ENCODE results near the gene WNT4. TPM values are rescaled to one million over a fixed set of nuclear protein-coding genes. Genes with fewer than 3 reads are reported as not detected.

WNT4 gene
- total and polyA plus RNA-seq, 2 of the 8 experiments (the other 6 are each of a cell fraction or from before 2014, with no cell fraction given): 1.3 to 6.6 TPM

DNA sequence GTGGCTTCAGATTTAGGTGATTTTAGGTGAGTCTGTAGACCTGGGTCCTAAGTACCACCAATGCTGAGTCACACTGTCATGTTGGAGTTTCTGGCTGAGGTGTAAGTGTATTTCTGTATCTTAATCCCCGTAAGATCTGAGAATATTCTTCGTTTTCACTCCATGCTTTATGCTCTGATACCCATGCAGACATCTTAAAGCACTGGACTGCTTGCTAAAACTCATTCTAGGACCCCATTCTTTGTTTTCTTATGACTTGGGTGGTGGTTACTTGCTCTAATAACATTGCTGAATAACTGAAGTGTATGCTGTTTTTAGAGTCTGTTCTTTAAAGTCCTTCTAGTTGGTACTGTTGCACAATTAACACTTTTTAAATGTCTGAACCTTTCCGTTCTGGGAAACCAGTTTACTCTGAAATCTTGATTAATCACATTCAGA lies 53.7 kb downstream of the WNT4 start:
- WGBS, 2 experiments (ENCODE audit: extremely low coverage in 1 of 2, insufficient coverage in 1 of 2, insufficient read length in 1 of 2, insufficient replicate concordance in 2 of 2, low coverage in 1 of 2, low lambda C conversion rate in 2 of 2, missing lambda C conversion rate in 1 of 2): 86% methylated on average over 3 of the region's 3 CpGs; no CpG with 5 or more reads in 1 of the 2 experiments
- Histone ChIP-seq H2AFZ (ENCODE audit: low read length) (no peak overlapping the region), H4K8ac (ENCODE audit: extremely low read depth, insufficient read depth, low read length) (no peak overlapping the region), H3K9me3 (ENCODE audit: insufficient read depth in 2 of 2, low read depth in 1 of 2, low read length in 1 of 2) (no peaks in the 10 kb centered on the region), H2BK20ac (ENCODE audit: low read length) (no peak overlapping the region), H3K27ac (ENCODE audit: low read depth, low read length) (no peak overlapping the region), H3K27me3 (replicated peaks in 1 of 4; ENCODE audit: control insufficient read depth in 3 of 4, extremely low read depth in 1 of 4, insufficient read depth in 3 of 4, low read length in 3 of 4) (no peaks in the 10 kb centered on the region), H3K23me2 (ENCODE audit: low read depth, low read length) (no peaks in the 10 kb centered on the region; the same call in 1 of the 2 replicates), H3K56ac (replicated peaks; ENCODE audit: insufficient read length, low read depth, low read length) (no peak overlapping the region), H3K9ac (replicated peaks in 1 of 4; ENCODE audit: extremely low read depth in 1 of 4, low read depth in 3 of 4, low read length in 3 of 4) (no peak overlapping the region), H3K4me2 (ENCODE audit: insufficient read depth in 1 of 2, low read depth in 2 of 2, low read length in 2 of 2) (peak overlapping the region in 1 of 2 experiments; percentile 28; a peak in 1 of 4 replicates), H4K91ac (replicated peaks; ENCODE audit: insufficient read length, low read length) (no peak overlapping the region), H2BK120ac (replicated peaks; ENCODE audit: low read depth, low read length) (no peak overlapping the region), H4K20me1 (replicated peaks in 1 of 2; ENCODE audit: control insufficient read depth in 1 of 2, insufficient read depth in 2 of 2, low read length in 2 of 2) (peaks cover 1 to 4% of the 10 kb centered on the region in 2 experiments), H4K5ac (ENCODE audit: insufficient read length, low read depth, low read length) (no peak overlapping the region), H3K14ac (ENCODE audit: insufficient read length) (no peak overlapping the region), H3K18ac (ENCODE audit: extremely low read depth, low read length) (no peak overlapping the region), H2BK5ac (ENCODE audit: low read depth, low read length) (0 out of 2 replicates have a peak overlapping the region, but pooled peaks have one; percentile 13), H3K23ac (ENCODE audit: insufficient read length) (no peak overlapping the region), H3K4ac (replicated peaks; ENCODE audit: insufficient read length, low read depth, low read length) (no peak overlapping the region), H3K4me1 (replicated peaks in 1 of 4; ENCODE audit: control insufficient read depth in 3 of 4, insufficient read depth in 4 of 4, low read length in 3 of 4) (peaks cover 4 to 24% (median 18%) of the 10 kb centered on the region in 4 experiments; a peak in 5 of 7 replicates), H3K36me3 (ENCODE audit: control insufficient read depth in 2 of 4, insufficient read depth in 4 of 4, low read length in 3 of 4) (peaks cover 0 to 23% (median 3%) of the 10 kb centered on the region in 4 experiments; a peak in 4 of 8 replicates), H2BK12ac (ENCODE audit: low read depth, low read length) (no peak overlapping the region), H2BK15ac (ENCODE audit: low read length) (no peak overlapping the region), H3K79me1 (ENCODE audit: low read depth, low read length) (peaks cover 3% of the 10 kb centered on the region), H2AK5ac (ENCODE audit: low read depth, low read length) (no peak overlapping the region), H3K4me3 (ENCODE audit: extremely low read depth in 1 of 4, insufficient read depth in 2 of 4, low read depth in 3 of 4, low read length in 4 of 4) (no peak overlapping the region), H3K79me2 (ENCODE audit: control insufficient read depth in 1 of 2, insufficient read depth in 2 of 2, low read length in 2 of 2) (peaks cover 3 to 63% of the 10 kb centered on the region in 2 experiments; a peak in 3 of 4 replicates)
- CTCF ChIA-PET (ENCODE audit: partially characterized antibody): interaction anchor here (0.9 kb wide), 1 partner anchor 67 kb away, joined by 3 read pairs; no protein-coding TSS in a partner anchor
- no peak for DNase-seq (ENCODE audit: low read depth in 1 of 2, low spot score in 2 of 2)
- no peak for FAIRE-seq
- POLR2A ChIA-PET (ENCODE audit: partially characterized antibody): interaction anchor here (1.0 kb wide), 1 partner anchor 14 kb away, joined by 3 read pairs; no protein-coding TSS in a partner anchor
- TF ChIP-seq FOSL1 (IDR thresholded peaks at IDR 0.05; ENCODE audit: insufficient read depth, low read depth, low read length) (no peak), TCF12 (IDR thresholded peaks at IDR 0.05; ENCODE audit: low read depth, low read length) (no peak), BRCA1 (IDR thresholded peaks at IDR 0.05; ENCODE audit: low read depth, low read length) (no peak), TBP (IDR thresholded peaks at IDR 0.05; ENCODE audit: low read depth, low read length) (no peak), NANOG (IDR thresholded peaks at IDR 0.05; ENCODE audit: insufficient read depth, low read depth, low read length, poor library complexity, severe bottlenecking) (no peak)
- TF ChIP-seq, protein P1, sequence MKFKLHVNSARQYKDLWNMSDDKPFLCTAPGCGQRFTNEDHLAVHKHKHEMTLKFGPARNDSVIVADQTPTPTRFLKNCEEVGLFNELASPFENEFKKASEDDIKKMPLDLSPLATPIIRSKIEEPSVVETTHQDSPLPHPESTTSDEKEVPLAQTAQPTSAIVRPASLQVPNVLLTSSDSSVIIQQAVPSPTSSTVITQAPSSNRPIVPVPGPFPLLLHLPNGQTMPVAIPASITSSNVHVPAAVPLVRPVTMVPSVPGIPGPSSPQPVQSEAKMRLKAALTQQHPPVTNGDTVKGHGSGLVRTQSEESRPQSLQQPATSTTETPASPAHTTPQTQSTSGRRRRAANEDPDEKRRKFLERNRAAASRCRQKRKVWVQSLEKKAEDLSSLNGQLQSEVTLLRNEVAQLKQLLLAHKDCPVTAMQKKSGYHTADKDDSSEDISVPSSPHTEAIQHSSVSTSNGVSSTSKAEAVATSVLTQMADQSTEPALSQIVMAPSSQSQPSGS (IDR thresholded peaks at IDR 0.05; ENCODE audit: low read length): no peak
